ENCODE data around the gene DISP3. TPM values are rescaled to one million over a fixed set of nuclear protein-coding genes. Genes with fewer than 3 reads are reported as not detected.
A peak's percentile ranks its signal among the peaks of the same experiment; 100 is the strongest.

DISP3 gene
- total RNA-seq, 1 donor from 2014 or later: 0.42 TPM

DNA sequence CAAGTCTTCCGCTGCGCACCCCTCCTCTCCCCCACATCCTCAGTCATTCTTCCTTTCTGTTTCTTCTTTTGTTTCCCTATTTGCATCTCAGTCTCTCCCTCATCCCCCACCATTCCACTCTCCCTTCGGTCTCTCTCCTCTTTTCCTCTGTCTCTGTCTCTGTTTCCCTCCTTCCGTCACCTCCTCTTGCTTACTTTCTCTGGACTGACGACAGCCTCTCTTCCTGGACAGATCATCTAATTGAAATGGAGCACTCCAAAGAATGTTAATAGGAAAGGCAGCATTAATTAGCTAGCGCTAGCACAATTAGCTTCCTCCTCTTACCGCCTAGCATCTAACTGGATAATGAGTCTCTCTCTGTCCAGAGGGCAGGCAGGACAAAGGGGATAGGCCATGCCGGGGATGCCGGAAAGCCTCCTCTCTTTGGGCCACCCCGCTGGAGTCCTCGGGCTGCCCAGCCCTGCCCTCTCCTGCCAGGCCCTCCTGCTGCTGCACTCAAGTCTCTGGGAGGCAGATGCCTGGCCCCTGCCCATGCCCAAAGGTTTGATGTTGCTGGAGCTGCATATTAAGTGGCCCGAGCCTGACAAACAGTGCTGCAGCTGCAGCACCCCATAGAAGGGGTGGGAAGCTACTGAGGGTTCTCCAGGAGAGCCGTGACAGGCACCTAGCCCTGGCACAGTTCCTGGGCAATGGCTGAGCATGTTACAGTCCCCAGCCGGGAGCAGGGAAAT lies 20.8 kb downstream of the DISP3 start:
- H3K36me3 Mint-ChIP-seq (ENCODE audit: low read depth): peaks cover 4% of the 10 kb centered on the region
- peaks cover 13% of the 10 kb centered on the region for H3K9me3 Mint-ChIP-seq
- no peak for DNase-seq
- no peak for ATAC-seq (ENCODE audit: low read depth)
- H3K27ac Mint-ChIP-seq: no peak overlapping the region
- intact Hi-C loops (cut with micrococcal nuclease): no loop called here
- TF ChIP-seq CTCF (IDR thresholded peaks at IDR 0.05): no peak
- CTCF ChIA-PET: no interaction called here
- no peaks in the 10 kb centered on the region for H3K4me1 Mint-ChIP-seq
- POLR2A ChIA-PET: no interaction called here
- H3K27me3 Mint-ChIP-seq: peaks cover 25% of the 10 kb centered on the region
- H3K4me3 Mint-ChIP-seq: no peak overlapping the region

DNA sequence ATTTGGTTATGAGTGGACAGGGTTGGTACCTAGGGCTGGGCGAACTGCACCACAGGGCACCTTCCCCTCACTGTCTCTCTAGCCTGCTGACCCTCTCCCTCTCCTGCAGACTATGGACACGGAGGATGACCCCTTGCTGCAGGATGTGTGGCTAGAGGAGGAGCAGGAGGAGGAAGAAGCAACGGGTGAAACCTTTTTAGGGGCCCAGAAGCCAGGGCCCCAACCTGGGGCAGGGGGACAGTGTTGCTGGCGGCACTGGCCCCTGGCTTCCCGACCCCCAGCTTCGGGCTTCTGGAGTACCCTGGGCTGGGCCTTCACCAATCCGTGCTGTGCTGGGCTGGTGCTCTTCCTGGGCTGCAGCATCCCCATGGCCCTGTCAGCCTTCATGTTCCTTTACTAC lies 21.9 kb downstream of the DISP3 start:
- ATAC-seq (ENCODE audit: low read depth) (no peak), DNase-seq (no peak)
- TF ChIP-seq CTCF (IDR thresholded peaks at IDR 0.05): no peak
- ChIA-PET CTCF (no interaction called here), POLR2A (no interaction called here)
- intact Hi-C loops (cut with micrococcal nuclease): no loop called here
- peaks cover 25% of the 10 kb centered on the region for H3K27me3 Mint-ChIP-seq
- peaks cover 20% of the 10 kb centered on the region for H3K9me3 Mint-ChIP-seq
- H3K36me3 Mint-ChIP-seq (ENCODE audit: low read depth): peaks cover 4% of the 10 kb centered on the region
- no peaks in the 10 kb centered on the region for H3K4me1 Mint-ChIP-seq
- H3K27ac Mint-ChIP-seq: no peak overlapping the region
- H3K4me3 Mint-ChIP-seq: no peak overlapping the region

DNA sequence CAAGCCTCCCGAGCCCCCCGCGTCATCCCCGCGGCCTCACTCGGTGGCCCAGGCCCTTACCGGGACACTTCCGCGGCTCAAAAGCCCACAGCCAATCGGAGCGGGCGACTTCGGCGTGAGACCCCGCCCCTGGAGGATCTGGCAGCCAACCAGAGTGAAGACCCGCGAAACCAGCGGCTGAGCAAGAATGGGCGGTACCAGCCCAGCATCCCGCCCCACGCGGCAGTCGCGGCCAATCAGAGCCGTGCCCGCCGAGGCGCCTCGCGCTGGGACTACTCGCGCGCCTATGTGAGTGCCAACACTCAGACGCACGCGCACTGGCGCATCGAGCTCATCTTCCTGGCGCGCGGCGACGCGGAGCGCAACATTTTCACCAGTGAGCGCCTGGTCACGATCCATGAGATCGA lies 22.5 kb downstream of the DISP3 start:
- no peak for TF ChIP-seq CTCF (IDR thresholded peaks at IDR 0.05)
- POLR2A ChIA-PET: no interaction called here
- Mint-ChIP-seq H3K4me3 (peak overlapping the region; percentile 21), H3K9me3 (peaks cover 25% of the 10 kb centered on the region), H3K27me3 (peaks cover 25% of the 10 kb centered on the region), H3K36me3 (ENCODE audit: low read depth) (peaks cover 6% of the 10 kb centered on the region), H3K4me1 (no peaks in the 10 kb centered on the region), H3K27ac (no peak overlapping the region)
- no peak for DNase-seq
- ATAC-seq (ENCODE audit: low read depth): no peak
- intact Hi-C loops (cut with micrococcal nuclease): no loop called here
- CTCF ChIA-PET: no interaction called here

- intact Hi-C loops (cut with micrococcal nuclease): no loop called here
- H3K4me1 Mint-ChIP-seq: no peaks in the 10 kb centered on the region
- ChIA-PET CTCF (no interaction called here), POLR2A (no interaction called here)
- H3K4me3 Mint-ChIP-seq: peak overlapping the region; percentile 21
- peaks cover 6% of the 10 kb centered on the region for H3K36me3 Mint-ChIP-seq (ENCODE audit: low read depth)
- H3K27ac Mint-ChIP-seq: no peak overlapping the region
- peaks cover 25% of the 10 kb centered on the region for H3K9me3 Mint-ChIP-seq
- no peak for DNase-seq
- ATAC-seq (ENCODE audit: low read depth): no peak
- no peak for TF ChIP-seq CTCF (IDR thresholded peaks at IDR 0.05)
- peaks cover 25% of the 10 kb centered on the region for H3K27me3 Mint-ChIP-seq
These were observed 23.0 kb downstream of the DISP3 start for GRCh38 chr1:11501906-11502485.

DNA sequence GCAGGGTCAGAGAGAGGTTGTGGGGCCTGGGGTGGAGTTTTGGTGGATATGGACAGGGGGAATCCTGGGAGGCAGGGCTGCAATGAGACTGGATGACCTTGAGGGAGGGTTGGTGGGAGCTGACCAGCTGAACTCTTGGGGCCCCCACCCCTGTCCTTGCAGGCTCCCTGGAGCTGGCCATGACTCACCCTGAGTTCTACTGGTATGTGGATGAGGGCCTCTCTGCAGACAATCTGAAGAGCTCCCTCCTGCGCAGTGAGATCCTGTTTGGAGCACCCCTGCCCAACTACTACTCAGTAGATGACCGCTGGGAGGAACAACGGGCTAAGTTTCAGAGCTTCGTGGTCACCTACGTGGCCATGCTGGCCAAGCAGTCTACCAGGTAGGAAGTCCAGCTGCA lies 23.6 kb downstream of the DISP3 start:
- H3K36me3 Mint-ChIP-seq (ENCODE audit: low read depth): peaks cover 6% of the 10 kb centered on the region
- POLR2A ChIA-PET: no interaction called here
- CTCF ChIA-PET: no interaction called here
- DNase-seq (no peak), ATAC-seq (ENCODE audit: low read depth) (no peak)
- H3K4me1 Mint-ChIP-seq: no peaks in the 10 kb centered on the region
- H3K27me3 Mint-ChIP-seq: peaks cover 25% of the 10 kb centered on the region
- H3K27ac Mint-ChIP-seq: no peak overlapping the region
- no peak overlapping the region for H3K4me3 Mint-ChIP-seq
- intact Hi-C loops (cut with micrococcal nuclease): no loop called here
- TF ChIP-seq CTCF (IDR thresholded peaks at IDR 0.05): no peak
- peaks cover 29% of the 10 kb centered on the region for H3K9me3 Mint-ChIP-seq

Measured in activated B cell treated with CpG ODN at 0.5 μM for 24 hours (primary cell).